ENCODE measurements around the gene LARP1.
"Not testable (repeated sequence)": the region's sequence is repeated elsewhere in the genome, so short reads cannot be mapped to it uniquely, and the experiment has no call there.

The LARP1 gene

DNA sequence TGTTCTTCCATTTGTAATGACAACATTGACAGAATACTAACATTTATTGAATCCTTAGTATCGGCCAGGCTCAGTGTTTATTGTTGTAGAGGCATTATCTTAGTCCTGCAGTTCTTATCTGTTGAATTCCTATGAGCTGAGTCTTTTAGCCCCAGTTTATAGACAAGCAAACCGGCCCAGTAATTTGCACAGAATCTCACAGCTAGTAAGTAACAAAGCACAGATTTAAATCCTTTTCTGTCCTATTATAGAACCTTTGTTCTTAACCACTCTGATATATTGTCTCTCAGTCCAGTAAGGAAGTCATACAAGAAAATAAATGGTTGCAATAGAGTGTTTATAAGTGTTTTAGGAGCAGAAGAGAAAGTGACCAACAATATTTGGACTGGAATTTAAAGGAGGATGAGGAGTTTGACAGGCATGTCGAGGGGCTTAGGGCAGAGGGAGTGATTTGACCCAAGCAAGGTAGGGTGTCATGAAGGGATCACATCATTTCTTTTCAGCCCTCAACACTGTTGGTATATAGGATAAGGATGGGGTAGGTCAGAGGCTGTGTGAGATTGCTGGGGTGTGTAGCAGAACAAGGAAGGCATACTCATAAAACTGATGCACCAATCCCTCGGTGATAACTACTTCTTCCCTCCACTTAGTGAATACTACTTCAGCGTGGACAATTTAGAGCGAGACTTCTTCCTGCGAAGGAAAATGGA is 39.5 kb downstream of the LARP1 start:
- DNase-seq = no peak
- no peak for ATAC-seq

DNA sequence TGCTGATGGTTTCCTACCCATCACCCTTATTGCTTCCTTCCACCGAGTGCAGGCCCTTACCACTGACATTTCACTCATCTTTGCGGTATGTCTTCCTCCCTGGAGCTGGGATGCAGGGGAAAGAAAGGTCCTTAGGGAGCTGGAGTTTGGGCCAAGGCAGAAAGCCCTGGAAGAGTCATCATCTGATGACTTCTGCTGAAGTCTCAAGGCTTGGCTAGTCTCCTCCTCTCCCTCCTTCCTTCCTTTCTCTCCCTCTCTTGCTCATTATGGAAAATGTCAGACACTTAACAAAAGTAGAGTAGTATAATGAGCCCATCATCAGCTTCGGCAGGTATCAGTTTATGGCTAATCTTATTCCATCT is 40.0 kb downstream of the LARP1 start:
- ATAC-seq (no peak), DNase-seq (no peak)

DNA sequence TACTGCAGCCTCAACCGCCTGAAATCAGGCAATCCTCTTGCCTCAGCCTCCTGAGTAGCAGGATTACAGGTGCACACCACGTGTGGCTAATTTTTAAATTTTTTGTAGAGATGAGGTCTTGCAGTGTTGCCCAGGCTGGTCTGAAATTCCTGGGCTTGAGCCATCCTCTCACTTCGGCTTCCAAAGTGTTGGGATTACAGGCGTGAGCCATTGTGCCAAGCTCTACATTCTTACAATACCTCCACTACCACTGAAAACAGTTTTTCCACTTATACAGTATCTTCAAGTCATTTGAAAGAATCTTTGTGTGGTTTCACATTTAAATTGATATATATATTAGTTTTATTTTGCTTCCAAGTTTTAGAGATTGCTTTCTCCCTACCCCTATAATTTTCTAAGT is 42.6 kb downstream of the LARP1 start:
- ATAC-seq = no peak
- no peak for DNase-seq

DNA sequence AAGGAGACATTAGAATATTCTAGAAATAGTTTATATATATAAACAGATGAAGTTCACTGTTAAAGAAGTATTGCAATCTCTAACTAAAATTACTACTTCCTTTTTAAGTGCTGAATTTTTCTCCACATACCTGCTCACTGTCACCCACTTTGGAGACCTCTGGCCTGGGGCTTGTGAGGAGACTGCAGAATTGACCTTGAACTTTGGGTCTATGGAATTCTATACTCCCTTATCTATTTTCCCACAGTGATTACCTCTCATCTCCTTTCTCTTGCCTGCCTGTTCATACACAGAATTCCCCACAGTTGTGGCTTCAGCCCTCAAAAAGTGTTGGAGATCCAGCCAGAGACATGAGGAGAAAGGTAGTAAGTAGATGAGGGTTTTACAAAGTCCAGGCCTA is 45.4 kb downstream of the LARP1 start:
- ATAC-seq = no peak
- no peak for DNase-seq

DNA sequence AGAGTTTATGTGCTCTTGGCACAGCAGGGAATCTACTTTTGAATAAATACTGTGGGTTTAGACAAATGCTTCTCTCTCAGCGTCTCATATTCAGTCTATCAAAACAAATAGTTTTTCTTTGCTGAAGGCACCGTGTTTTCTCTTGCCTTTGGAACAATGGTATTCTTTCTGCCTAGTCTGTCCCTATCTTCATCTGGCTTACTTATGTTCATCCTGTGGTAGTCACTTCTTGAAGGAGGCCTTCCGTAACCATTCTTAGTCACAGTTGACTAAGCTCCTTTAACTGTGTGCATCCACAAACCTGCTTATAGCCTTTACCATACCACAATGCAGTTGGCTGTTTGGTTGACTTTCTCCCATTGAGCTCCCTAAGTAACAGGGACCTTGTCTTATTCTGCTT is 45.9 kb downstream of the LARP1 start:
- ATAC-seq (no peak), DNase-seq (no peak)

DNA sequence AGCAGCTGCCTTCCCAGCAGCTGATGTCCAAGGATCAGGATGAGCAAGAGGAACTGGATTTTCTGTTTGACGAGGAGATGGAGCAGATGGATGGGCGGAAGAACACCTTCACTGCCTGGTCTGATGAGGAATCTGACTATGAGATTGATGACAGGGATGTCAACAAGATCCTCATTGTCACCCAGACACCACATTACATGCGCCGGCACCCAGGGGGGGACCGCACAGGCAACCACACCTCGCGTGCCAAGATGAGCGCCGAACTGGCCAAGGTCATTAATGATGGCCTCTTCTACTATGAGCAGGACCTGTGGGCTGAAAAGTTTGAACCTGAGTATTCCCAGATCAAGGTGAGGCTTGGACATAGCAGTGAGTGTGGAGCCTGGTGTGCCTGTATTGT is 46.9 kb downstream of the LARP1 start:
- DNase-seq (no peak), ATAC-seq (no peak)

DNA sequence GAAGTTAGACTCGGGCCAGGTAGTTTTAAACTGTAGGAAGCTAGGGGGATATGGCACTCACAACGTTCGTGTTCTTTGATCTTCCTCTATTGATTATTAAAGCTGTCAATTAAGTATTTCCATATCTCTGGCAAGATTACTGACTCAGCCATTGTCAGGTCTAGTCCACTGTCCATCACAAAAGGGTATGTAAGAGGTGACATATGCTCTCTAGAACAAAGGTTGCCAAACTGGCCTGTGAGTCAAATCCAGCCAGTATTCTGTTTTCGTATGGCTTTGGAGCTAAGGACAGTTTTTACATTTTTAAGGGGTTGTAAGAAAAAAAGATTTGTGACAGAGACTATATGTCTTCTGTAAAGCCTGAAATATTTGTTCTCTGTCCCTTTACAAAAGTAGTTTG is 51.0 kb downstream of the LARP1 start:
- ATAC-seq = no peak
- no peak for DNase-seq

DNA sequence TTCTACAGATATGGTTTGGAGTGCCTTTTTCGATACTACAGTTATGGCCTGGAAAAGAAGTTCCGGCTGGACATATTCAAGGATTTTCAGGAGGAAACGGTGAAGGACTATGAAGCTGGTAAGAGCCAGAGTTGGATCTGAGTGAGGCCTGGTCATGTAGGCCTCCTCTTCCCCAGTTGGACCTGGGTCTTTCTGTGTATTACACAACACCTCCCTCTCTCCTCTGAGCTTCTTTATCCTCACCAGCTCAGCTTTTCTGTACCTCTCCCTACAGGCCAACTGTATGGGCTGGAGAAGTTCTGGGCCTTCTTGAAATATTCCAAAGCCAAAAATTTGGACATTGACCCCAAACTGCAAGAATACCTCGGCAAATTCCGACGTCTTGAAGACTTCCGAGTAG is 56.1 kb downstream of the LARP1 start:
- ATAC-seq = no peak
- DNase-seq = no peak

DNA sequence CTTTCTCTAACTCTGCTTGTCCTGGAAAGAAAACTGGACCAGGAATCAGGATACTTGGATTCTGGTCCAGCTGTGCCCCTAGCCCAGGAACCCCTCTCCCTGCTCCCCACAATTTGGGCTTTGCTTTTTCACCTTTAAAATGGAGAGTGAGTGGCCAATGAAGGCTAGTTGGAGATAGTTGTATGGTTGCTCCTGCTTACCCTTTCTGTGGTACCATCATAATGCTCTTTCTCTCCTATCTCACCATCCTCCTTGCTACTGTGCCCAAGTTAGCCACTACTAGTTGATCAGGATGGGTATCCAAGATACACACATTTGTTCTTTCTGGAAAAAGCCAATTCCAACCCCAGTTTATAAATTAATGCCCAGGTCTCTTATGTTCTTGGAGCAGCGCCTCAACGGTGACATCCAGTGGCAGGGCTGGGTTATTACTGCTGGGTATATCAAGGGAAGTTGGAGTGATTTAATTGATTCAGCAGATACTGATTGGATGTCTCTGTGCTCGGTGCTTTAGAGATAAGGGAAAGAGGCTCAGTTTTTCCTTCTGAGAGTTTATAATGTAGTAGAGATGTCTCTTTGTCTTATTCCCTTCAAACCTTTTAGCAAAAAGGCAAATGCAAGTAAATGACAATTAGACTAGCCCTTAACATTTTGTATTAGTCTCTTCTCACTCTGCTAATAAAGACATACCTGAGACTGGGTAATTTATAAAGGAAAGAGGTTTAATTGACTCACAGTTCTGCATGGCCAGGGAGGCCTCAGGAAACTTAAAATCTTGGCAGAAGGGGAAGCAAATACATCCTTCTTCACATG is 56.7 kb downstream of the LARP1 start:
- peak; percentile 66 for DNase-seq
- peak; percentile 66 for ATAC-seq

DNA sequence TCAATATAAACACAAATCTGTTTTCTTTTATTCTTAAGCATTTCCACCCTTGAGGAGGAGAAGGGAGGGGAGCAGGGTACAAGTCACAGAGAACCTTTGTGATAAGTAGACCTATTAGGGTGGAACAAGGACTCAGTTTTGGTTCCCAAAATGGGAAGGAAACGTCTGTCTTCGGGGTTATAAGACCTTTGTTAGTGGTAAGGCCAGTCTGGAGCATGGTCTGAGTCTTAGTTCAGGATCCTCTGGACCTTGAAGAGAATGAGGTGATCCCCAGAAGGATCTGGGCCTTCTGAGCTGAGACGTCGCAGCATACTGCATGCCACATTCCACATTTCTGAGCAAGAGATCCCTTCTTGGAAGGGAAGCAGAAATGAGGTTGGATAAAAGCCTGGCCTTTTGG is 58.0 kb downstream of the LARP1 start:
- no peak for DNase-seq
- ATAC-seq = no peak

DNA sequence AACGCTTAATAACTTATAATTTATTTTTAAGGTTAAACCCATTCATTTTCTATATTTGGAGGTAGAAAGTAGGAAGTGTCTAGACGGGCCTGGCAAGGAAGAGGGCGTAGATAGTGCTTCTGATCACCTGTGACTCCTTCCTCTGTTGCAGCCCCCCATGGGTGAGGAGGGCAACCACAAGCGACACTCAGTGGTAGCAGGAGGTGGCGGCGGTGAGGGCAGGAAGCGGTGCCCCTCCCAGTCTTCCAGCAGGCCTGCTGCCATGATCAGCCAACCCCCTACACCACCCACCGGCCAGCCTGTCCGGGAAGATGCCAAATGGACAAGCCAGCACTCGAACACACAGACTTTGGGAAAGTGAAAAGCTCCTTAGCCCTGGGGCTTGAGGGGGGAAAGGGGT is 58.6 kb downstream of the LARP1 start:
- peak; percentile 34 for ATAC-seq
- DNase-seq = peak; percentile 28

DNA sequence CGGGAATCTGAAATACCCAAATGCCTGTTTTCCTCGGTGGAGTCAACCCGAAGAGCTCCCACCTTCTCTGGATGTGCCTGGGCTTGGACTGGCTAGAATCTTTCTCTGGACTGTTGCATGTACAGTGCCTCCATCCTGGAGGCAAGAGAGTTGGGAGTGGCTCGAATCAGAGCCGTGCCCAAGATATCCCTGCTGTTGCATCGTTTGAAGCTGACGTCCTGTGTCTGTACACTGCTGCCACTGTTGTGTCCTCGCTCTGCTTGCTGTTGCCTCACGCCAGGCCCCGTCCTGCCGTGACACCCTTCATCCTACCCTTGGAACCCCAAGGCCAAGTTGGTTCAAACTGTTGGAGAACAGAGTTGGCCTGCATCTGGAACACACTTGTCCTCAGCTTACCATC is 59.8 kb downstream of the LARP1 start:
- DNase-seq (no peak), ATAC-seq (no peak)

DNA sequence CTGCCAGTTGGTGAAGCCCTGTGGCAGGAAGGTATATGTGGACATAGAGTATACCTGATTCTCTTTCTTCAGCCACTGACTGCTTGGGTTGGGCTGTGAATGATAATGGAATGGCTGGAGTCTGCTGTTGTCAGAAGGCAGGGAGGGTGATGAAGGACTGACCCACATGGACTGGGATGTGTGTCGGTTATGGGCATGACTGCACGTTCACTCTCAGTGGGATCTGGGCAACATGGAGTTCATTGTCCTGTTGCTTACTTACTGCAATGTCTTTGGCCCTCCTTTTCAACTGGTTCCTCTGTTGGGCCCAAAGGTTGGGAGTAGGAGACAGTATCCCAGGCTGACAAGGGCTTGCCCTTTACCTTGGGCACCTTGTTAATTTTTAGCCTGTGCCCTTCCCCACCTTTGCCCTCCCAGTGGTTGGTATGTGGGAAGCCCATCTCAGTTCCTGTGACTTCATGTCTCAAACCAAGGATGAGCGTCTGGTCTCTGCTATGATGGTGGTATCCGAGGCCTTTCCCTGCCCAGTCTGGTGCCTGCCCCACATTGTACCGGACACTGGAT is 60.6 kb downstream of the LARP1 start:
- ATAC-seq (no peak), DNase-seq (no peak)

DNA sequence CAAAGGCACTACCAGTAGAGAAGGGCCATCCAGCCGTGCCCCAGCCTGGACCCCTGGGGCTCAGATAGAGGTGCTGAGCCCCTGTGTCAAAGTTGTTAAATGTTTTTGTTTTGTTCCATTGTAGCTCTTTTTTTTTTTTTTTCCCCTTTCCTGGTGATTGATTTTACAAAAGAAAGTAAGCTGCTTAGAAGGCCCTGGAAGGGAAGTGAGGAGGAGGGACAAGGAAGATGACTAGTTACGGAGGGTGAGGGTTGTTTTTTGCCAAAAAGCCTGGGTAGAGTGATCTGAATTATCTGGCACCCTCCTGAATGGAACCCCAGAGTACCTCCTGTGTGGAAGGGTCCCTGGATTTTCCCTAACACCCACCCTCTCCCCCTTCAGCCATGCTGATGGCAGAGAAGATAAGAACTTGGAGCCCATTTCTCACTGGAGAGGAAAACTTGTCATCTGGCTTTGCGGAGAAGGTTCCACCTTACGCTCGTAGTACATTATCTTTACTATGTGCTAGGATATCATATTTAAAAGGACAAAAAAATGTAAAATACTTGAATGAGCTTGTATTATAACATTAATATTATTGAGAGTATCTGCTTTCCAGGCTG is 61.8 kb downstream of the LARP1 start:
- DNase-seq (no peak), ATAC-seq (no peak)

DNA sequence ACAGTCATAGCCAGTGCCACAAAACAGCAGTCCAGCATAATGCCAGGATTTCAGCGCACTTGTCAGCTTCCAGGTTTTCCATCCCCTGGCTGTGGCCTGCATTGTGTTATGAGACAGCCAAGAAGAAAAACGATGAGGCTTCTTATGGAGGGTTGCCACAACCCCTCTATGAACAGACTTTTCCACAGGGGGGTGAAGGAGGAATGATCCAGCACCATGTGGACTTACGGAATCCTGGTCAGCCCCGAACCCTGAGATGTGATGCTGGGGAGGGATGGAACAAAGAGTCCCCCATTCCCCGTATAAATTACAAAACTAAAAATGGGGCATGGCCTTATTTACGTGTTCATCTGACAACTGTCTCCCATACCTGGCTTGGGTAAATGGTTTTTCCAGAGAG is 62.6 kb downstream of the LARP1 start:
- ATAC-seq (no peak), DNase-seq (no peak)

DNA sequence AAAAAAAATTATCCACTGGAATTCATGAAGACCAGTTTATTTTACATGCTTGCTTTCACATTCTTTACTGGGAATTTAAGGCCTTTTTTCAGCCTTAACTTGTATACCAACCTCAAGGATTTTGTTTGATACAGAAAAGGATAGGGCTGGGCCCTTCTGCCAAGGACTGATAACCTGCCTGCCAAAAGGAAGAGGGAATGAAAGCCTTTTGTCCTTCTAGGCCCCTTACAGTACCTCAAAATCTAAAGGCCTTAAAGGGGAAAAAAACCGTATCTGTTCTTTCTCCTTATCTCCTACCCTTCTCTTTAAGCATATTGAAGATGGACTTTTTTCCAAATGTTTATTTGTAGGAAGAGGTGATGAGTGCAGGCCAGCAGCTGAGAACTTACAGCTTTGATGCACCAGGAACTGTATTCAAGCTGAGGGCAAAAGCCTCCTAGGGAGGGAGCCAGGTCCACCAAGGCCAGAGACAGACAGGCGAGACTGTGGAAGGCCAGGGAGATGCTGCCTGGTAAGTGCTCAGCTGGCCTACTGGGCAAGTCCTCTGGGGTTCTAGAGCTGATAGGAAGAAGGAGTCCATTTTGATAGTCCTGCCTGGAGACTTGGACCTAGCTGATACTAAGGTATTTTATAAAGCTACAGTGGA is 63.4 kb downstream of the LARP1 start:
- DNase-seq = no peak
- no peak for ATAC-seq

DNA sequence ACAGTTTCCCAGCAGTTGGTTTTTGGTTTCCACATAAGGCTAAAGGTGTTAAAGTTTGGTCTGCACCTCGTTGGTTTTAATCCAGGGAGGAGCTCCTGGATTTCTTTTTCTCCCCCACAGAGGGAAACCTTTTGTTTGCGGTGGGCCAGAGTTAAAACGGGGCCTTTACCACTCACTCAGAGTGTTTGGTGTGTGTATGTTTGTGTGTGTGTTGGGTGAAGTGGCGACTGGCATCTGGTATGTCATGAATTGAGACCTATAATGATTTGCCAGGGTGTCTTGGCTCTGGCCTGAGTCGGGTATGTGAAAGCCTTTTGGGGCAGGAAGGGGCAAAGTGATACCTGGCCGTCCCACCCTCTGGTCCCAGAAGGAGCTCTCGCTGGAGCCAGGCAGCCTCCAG is 64.4 kb downstream of the LARP1 start:
- ATAC-seq = no peak
- no peak for DNase-seq

DNA sequence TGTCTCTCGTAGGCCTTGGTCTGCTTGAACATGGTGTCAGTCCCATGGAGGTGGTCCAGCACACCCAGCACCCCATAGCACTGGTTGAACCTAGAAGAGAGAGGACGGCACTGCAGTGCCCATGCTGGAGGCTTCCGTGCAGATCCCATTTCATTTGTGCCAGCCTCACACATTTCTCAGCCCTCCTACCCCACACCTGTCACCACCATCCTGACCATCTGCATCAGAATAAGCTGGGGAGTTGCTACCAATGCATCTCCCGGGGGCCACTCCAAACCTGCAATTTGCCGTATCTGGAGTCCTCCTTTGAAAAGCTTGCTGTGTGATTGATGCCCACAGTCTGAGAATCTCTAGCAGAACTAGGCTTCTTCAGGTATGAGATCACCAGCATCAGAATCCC is 65.2 kb downstream of the LARP1 start:
- ATAC-seq (no peak), DNase-seq (no peak)

DNA sequence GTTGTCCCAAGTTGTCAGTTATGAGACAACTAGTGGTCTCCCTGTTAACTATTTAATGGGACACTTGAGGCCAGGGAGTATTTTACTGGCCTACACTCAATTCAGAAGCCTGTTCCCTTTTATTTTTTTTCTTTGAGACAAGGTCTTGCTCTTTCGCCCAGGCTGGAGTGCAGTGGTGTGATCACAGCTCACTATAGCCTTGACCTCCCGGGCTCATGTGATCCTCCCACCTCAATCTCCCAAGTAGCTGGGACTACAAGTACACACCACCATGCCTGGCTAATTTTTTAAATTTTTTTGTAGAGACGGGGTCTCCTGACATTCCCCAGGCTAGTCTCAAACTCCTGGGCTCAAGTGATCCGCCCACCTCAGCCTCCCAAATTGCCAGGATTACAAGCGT is 67.7 kb downstream of the LARP1 start:
- not testable (repeated sequence) for DNase-seq, ATAC-seq

DNA sequence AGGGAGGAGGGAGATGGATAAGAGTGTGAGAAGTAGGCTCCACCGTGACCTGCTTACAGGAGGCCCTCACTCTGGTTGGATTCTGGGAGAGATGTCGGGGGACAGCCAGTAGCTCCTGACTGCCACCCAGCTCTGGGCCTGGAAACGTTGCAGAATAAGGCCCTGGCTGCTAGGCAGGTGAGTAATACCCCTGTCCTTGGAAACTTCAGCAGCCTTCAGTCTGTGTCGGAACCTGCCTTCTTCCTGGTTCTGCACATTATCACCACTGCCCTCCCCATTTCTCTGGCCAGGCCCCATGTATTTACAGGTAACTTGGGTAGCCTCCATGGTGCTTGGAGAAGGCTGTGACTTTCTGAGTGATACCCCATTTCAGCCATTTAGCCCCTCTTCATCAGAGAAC is 68.4 kb downstream of the LARP1 start:
- DNase-seq (no peak), ATAC-seq (no peak)

DNA sequence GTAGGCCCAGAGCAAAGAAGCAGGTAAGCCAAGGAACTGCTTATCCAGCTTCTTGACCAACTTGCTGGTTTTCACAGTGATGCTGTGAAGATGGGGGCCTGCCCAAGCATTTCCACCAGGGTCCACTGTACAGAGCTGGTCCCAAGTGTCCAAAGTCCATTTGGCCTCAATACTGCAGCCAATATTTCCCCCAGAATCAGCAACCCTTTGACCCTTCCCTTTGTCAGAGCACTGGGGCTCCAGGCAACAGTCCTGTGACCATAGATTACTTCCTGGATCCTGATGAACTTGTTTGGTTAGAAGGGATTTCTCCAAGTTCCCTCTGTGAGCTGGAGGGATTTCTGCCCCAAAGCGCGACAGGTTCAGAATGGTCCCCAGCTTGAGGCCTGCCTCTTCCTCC is 68.9 kb downstream of the LARP1 start:
- no peak for ATAC-seq

DNA sequence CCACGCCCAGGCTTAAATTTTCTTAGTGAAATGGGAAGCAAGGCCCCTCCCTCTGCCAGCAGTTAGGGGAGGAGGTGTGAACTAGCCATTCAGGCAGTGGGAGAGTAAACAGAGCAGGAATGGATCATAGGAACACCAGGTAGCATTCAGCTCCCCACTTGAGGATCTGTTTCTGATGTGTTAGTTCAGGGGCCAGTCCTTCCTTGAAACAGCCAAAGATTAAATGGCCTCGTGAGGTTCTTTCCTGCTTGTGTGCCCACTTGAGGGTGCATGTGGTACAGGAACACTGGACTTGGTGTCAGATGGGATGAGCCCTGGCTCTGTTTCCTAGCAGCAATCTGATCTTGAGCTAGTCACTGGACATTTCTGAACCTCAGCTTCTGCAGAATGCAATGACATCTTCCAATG is 74.0 kb downstream of the LARP1 start:
- DNase-seq (no peak), ATAC-seq (no peak)

More for the DNA sequence above, 68.9 kb downstream of the LARP1 start:
- no peak for DNase-seq
